Activated T-cell treated with anti-CD3 and anti-CD28 coated beads, Interleukin-2, amount 50 U/mL, for 4 hours (primary cell): ENCODE measurements around the gene CSNK2B. TPM values are rescaled to one million over a fixed set of nuclear protein-coding genes. Genes with fewer than 3 reads are reported as not detected.

Experiments used
- ATAC-seq, 2 donors: fragments of 200-7000 bp; cut with Tn5 transposase; one replicate each; pipeline ENCODE4 v1.10.0; 2021
- DNase-seq: peaks from one replicate; pipeline ENCODE4 v3.0.0-alpha.2; 2020
- H3K27me3 Mint-ChIP-seq: one replicate; pipeline ENCODE4 v1.8.0; 2021; ENCODE audit warnings: low read depth, mixed read lengths
- H3K36me3 Mint-ChIP-seq: one replicate; pipeline ENCODE4 v1.8.0; 2022; ENCODE audit warnings: mixed read lengths; ENCODE audit not compliant: insufficient read depth
- H3K4me1 Mint-ChIP-seq: one replicate; pipeline ENCODE4 v1.8.0; 2021; ENCODE audit warnings: low read depth, mixed read lengths
- H3K4me3 Mint-ChIP-seq: one replicate; pipeline ENCODE4 v1.8.0; 2021; ENCODE audit warnings: mild to moderate bottlenecking, moderate library complexity, mixed read lengths
- H3K9me3 Mint-ChIP-seq: one replicate; pipeline ENCODE4 v1.8.0; 2021; ENCODE audit warnings: mixed read lengths
- total RNA-seq, 3 donors: library from RNA; stranded (reverse); gene quantifications; one replicate each; pipeline ENCODE4 v1.2.1, GENCODE V29; 2021

CSNK2B gene
- total RNA-seq, 3 donors from 2014 or later, result 301 to 311 (median 307) TPM

- Mint-ChIP-seq H3K36me3 (peaks cover 32% of the 10 kb centered on the region), H3K27me3 (no peaks in the 10 kb centered on the region)
- no peak for ATAC-seq
These were observed 3.7 kb upstream of the CSNK2B start for GRCh38 chr6:31662124-31662723.

GRCh38 chr6:31663126-31663960 is 2.5 kb upstream of the CSNK2B start:
- H3K36me3 Mint-ChIP-seq, result peaks cover 35% of the 10 kb centered on the region
- ATAC-seq, result no peak
- no peak for DNase-seq

More at GRCh38 chr6:31662124-31662723, 3.7 kb upstream of the CSNK2B start:
- Mint-ChIP-seq H3K9me3 (no peaks in the 10 kb centered on the region), H3K4me3 (peak overlapping the region; percentile 94), H3K4me1 (peaks cover 70% of the 10 kb centered on the region)
- no peak for DNase-seq

GRCh38 chr6:31663961-31664789 is 1.7 kb upstream of the CSNK2B start:
- H3K9me3 Mint-ChIP-seq, result no peaks in the 10 kb centered on the region
- H3K4me3 Mint-ChIP-seq, result peak overlapping the region; percentile 89
- H3K36me3 Mint-ChIP-seq, result peaks cover 43% of the 10 kb centered on the region
- peaks cover 64% of the 10 kb centered on the region for H3K4me1 Mint-ChIP-seq
- ATAC-seq (no peak), DNase-seq (no peak)
- H3K27me3 Mint-ChIP-seq, result no peaks in the 10 kb centered on the region

More at GRCh38 chr6:31663126-31663960, 2.5 kb upstream of the CSNK2B start:
- H3K4me1 Mint-ChIP-seq, result peaks cover 68% of the 10 kb centered on the region
- no peaks in the 10 kb centered on the region for H3K9me3 Mint-ChIP-seq
- H3K4me3 Mint-ChIP-seq, result peak overlapping the region; percentile 89
- no peaks in the 10 kb centered on the region for H3K27me3 Mint-ChIP-seq

- peak within 1 kb of the TSS; percentile 89 for H3K4me3 Mint-ChIP-seq
- peaks cover 50% of the 10 kb centered on the region for H3K36me3 Mint-ChIP-seq
- H3K4me1 Mint-ChIP-seq, result peaks cover 57% of the 10 kb centered on the region
- DNase-seq (peak; percentile 82), ATAC-seq (peak; percentile 41 to 42)
- no peaks in the 10 kb centered on the region for H3K9me3 Mint-ChIP-seq
- H3K27me3 Mint-ChIP-seq, result no peaks in the 10 kb centered on the region
These were observed 935 bp upstream of the CSNK2B start, which contains the start of gene GPANK1 for GRCh38 chr6:31664790-31665500. Gene GPANK1 (minus strand): TSS chr6:31664997. CDS start chr6:31664478, 519 bp downstream.

GRCh38 chr6:31666337-31666965 is 571 bp downstream of the CSNK2B start:
- H3K36me3 Mint-ChIP-seq, result peaks cover 57% of the 10 kb centered on the region
- H3K27me3 Mint-ChIP-seq, result no peaks in the 10 kb centered on the region
- ATAC-seq (no peak), DNase-seq (no peak)
- peaks cover 47% of the 10 kb centered on the region for H3K4me1 Mint-ChIP-seq
- H3K9me3 Mint-ChIP-seq, result no peaks in the 10 kb centered on the region
- peak overlapping the region; percentile 89 for H3K4me3 Mint-ChIP-seq

GRCh38 chr6:31669676-31670075 is 3.8 kb downstream of the CSNK2B start, which contains the start of gene LY6G5B:
Gene LY6G5B (plus strand): TSS chr6:31669976. CDS start chr6:31670951, 975 bp downstream.
- no peak within 1 kb of the TSS for H3K4me3 Mint-ChIP-seq

GRCh38 chr6:31676322-31676903 is 10.5 kb downstream of the CSNK2B start:
- no peaks in the 10 kb centered on the region for H3K27me3 Mint-ChIP-seq
- DNase-seq (no peak), ATAC-seq (no peak)
- H3K4me1 Mint-ChIP-seq, result peaks cover 14% of the 10 kb centered on the region
- H3K36me3 Mint-ChIP-seq, result peaks cover 10% of the 10 kb centered on the region
- no peaks in the 10 kb centered on the region for H3K9me3 Mint-ChIP-seq
- H3K4me3 Mint-ChIP-seq, result peak overlapping the region; percentile 26

More at GRCh38 chr6:31669676-31670075, 3.8 kb downstream of the CSNK2B start, which contains the start of gene LY6G5B:
- ATAC-seq (no peak), DNase-seq (no peak)
- H3K4me1 Mint-ChIP-seq, result peaks cover 26% of the 10 kb centered on the region
- H3K27me3 Mint-ChIP-seq, result no peaks in the 10 kb centered on the region
- peaks cover 49% of the 10 kb centered on the region for H3K36me3 Mint-ChIP-seq
- H3K9me3 Mint-ChIP-seq, result no peaks in the 10 kb centered on the region

GRCh38 chr6:31676904-31677303 is 11.0 kb downstream of the CSNK2B start:
- H3K36me3 Mint-ChIP-seq, result peaks cover 10% of the 10 kb centered on the region
- H3K27me3 Mint-ChIP-seq, result no peaks in the 10 kb centered on the region
- ATAC-seq, result no peak
- H3K9me3 Mint-ChIP-seq, result no peaks in the 10 kb centered on the region
- H3K4me1 Mint-ChIP-seq, result peaks cover 17% of the 10 kb centered on the region
- DNase-seq, result no peak
- no peak overlapping the region for H3K4me3 Mint-ChIP-seq

- ATAC-seq (no peak), DNase-seq (no peak)
- peaks cover 17% of the 10 kb centered on the region for H3K4me1 Mint-ChIP-seq
- H3K27me3 Mint-ChIP-seq, result no peaks in the 10 kb centered on the region
- H3K4me3 Mint-ChIP-seq, result no peak overlapping the region
- H3K36me3 Mint-ChIP-seq, result peaks cover 4% of the 10 kb centered on the region
- H3K9me3 Mint-ChIP-seq, result no peaks in the 10 kb centered on the region
These were observed 12.1 kb downstream of the CSNK2B start for GRCh38 chr6:31677955-31678354.

GRCh38 chr6:31680226-31681134 is 14.6 kb downstream of the CSNK2B start, which contains the start of gene LY6G5C:
Gene LY6G5C (minus strand): TSS chr6:31681067. CDS start chr6:31680373, 694 bp downstream.
- no peaks in the 10 kb centered on the region for H3K27me3 Mint-ChIP-seq
- peak; percentile 64 to 71 for ATAC-seq
- peaks cover 19% of the 10 kb centered on the region for H3K4me1 Mint-ChIP-seq
- peak within 1 kb of the TSS; percentile 78 for H3K4me3 Mint-ChIP-seq
- H3K9me3 Mint-ChIP-seq, result no peaks in the 10 kb centered on the region
- no peaks in the 10 kb centered on the region for H3K36me3 Mint-ChIP-seq
- DNase-seq, result peak; percentile 60

- Mint-ChIP-seq H3K36me3 (peaks cover 5% of the 10 kb centered on the region), H3K9me3 (no peaks in the 10 kb centered on the region), H3K4me3 (peak overlapping the region; percentile 78), H3K27me3 (no peaks in the 10 kb centered on the region), H3K4me1 (peaks cover 19% of the 10 kb centered on the region)
- ATAC-seq (peak; percentile 76 to 81), DNase-seq (peak; percentile 34)
These were observed 15.3 kb downstream of the CSNK2B start for GRCh38 chr6:31681135-31681671.

GRCh38 chr6:31683591-31683990 is 17.7 kb downstream of the CSNK2B start:
- DNase-seq (no peak), ATAC-seq (no peak)
- H3K27me3 Mint-ChIP-seq, result no peaks in the 10 kb centered on the region
- peaks cover 13% of the 10 kb centered on the region for H3K36me3 Mint-ChIP-seq
- H3K4me1 Mint-ChIP-seq, result peaks cover 19% of the 10 kb centered on the region
- H3K4me3 Mint-ChIP-seq, result no peak overlapping the region
- no peaks in the 10 kb centered on the region for H3K9me3 Mint-ChIP-seq
